Islet precursor cell (in vitro differentiated cells): ENCODE data around the gene SORCS2.

Experiments
- DNase-seq: peaks from one replicate; pipeline ENCODE4 v3.0.0-alpha.2; 2018

SORCS2 gene

GRCh38 chr4:7309636-7310390, 117.5 kb downstream of the SORCS2 start:
- no peak for DNase-seq

GRCh38 chr4:7310451-7310850, 118.1 kb downstream of the SORCS2 start:
- DNase-seq = no peak

GRCh38 chr4:7311205-7311604, 118.9 kb downstream of the SORCS2 start:
- no peak for DNase-seq

GRCh38 chr4:7312691-7313090, 120.4 kb downstream of the SORCS2 start:
- DNase-seq = no peak

- peak; percentile 71 for DNase-seq
Measured at GRCh38 chr4:7313347-7313811, 121.0 kb downstream of the SORCS2 start.

GRCh38 chr4:7313991-7314390, 121.7 kb downstream of the SORCS2 start:
- no peak for DNase-seq

- DNase-seq = no peak
Measured at GRCh38 chr4:7315286-7315685, 122.9 kb downstream of the SORCS2 start.

- DNase-seq = no peak
Measured at GRCh38 chr4:7315935-7316334, 123.6 kb downstream of the SORCS2 start.

- DNase-seq = no peak
Measured at GRCh38 chr4:7319024-7319423, 126.7 kb downstream of the SORCS2 start.

- DNase-seq = peak; percentile 68
Measured at GRCh38 chr4:7320206-7320797, 128.0 kb downstream of the SORCS2 start.

GRCh38 chr4:7322166-7322991, 130.0 kb downstream of the SORCS2 start:
- no peak for DNase-seq

GRCh38 chr4:7323461-7323871, 131.1 kb downstream of the SORCS2 start:
- DNase-seq = no peak

GRCh38 chr4:7323872-7324650, 131.7 kb downstream of the SORCS2 start:
- no peak for DNase-seq

GRCh38 chr4:7324651-7325121, 132.3 kb downstream of the SORCS2 start:
- DNase-seq = no peak

- DNase-seq = no peak
Measured at GRCh38 chr4:7325541-7325940, 133.2 kb downstream of the SORCS2 start.

GRCh38 chr4:7326306-7326692, 134.0 kb downstream of the SORCS2 start:
- DNase-seq = no peak

- DNase-seq = no peak
Measured at GRCh38 chr4:7326693-7327340, 134.5 kb downstream of the SORCS2 start.

GRCh38 chr4:7327341-7327885, 135.1 kb downstream of the SORCS2 start:
- DNase-seq = no peak

GRCh38 chr4:7328162-7328912, 136.0 kb downstream of the SORCS2 start:
- DNase-seq = no peak

GRCh38 chr4:7328913-7329638, 136.7 kb downstream of the SORCS2 start:
- peak; percentile 82 for DNase-seq
